ENCODE data around the gene INSIG2.
"Not testable (repeated sequence)": the region's sequence is repeated elsewhere in the genome, so short reads cannot be mapped to it uniquely, and the experiment has no call there.

The INSIG2 gene

GRCh38 chr2:118061135-118061955 is 26.9 kb upstream of the INSIG2 start:
- DNase-seq, result peak; percentile 2

- DNase-seq, result no peak
Measured at GRCh38 chr2:118062048-118062447, 26.2 kb upstream of the INSIG2 start.

GRCh38 chr2:118062669-118063068 is 25.6 kb upstream of the INSIG2 start:
- no peak for DNase-seq

GRCh38 chr2:118065015-118065706 is 23.1 kb upstream of the INSIG2 start:
- DNase-seq, result no peak

DNA sequence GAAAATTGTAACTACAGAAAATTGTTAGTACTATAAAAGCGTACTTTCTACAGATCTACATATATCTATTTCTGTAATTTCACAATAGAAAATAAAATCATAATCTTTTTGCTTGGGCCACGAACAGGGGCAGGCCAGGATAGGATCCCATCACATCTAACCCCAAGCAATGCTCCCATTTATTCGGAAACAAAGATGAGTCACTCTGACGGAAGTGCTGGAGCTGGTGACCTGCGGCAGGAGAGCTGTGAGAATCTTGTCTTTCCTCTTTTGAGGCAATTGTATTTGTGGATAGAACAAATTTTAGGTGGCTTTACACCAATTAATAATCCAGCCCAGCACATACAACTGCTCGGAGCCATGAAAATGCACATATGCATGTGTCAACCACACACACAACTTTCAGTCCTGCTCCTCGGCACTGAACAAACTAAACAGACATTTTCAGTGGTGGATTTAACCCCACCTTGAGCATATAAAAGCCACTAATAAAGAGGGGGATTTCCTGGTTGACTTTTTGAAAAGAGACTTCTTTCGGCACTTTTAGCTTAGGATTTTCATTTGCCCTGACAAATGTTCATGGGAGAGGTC is 22.3 kb upstream of the INSIG2 start:
- no peak for DNase-seq

DNA sequence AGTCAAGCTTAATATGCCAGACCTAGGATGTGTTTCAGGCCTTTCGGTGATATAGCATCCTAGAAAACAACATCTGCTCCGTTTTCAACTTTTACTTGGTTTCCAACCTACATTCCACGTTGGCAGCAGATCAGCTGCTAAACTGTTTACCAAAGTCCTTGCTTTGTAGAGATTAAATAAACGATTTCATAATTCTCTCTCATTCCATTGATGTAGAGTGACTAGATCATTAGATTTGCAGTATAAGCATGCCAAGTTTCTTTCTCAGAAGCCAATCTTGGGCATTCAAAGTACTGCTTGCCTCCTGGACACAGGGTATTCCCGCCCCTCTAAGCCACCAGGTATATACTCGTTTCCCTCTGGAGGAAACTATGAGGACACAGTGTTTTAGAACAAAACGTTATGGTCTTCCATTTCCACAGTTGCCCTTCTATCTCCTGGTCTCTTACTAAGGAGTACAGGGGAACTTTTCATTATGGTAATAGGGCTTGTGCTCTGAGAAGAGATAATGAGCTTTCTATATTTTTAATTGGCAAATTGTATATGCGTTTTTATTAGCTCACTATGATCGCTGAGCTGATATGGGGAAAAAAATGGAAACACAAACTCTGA is 10.5 kb upstream of the INSIG2 start:
- DNase-seq, result no peak

DNA sequence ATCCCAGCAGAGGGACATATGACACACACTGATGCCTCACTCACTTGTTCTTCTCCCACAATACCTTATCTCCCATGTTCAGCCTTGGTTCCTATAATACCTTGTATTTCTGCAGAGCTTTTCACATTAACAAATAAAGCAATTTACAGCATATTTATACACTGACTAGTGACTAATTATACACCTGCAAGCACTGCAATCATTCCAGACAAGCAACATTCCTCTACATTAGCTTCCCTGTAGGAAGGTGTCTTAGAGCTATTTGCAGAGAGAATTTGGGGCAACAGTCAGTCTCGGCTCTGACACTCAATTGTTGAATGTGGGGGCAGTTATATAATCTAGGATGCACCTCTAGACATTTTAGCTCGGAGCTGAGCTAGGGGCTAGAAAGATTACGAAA is 9.5 kb upstream of the INSIG2 start:
- no peak for DNase-seq

DNA sequence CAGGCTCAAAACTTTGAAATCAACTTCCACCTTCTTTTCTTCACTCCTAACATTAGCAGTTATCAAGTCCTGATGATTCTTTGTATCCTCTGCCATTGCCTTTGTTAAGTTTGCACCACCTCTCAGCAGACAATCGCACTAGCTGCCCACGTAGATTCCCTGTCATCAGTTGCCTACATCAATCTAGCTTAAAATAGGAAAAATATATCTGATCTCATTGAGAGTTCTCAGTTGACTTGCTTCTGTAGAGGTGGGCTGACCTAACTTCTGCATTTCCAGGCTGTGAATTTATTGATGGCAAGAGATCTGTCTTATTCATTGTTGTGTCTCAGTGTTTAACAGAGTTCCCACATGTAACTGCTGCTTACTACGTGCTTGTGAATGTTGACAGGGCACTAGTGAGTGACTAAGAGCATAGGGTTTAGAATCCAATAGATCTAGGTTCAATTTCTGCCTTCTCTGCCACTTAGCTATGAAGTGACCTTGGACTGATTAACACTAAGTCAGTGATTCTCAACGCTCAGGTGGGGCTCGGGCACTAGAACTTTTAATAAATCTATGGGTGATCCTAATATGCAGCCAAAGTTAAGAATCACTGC is 3.7 kb upstream of the INSIG2 start:
- DNase-seq, result no peak

GRCh38 chr2:118085173-118086023 is 2.9 kb upstream of the INSIG2 start:
- no peak for DNase-seq

- no peak for DNase-seq
Measured at GRCh38 chr2:118086024-118086633, 2.1 kb upstream of the INSIG2 start.

DNA sequence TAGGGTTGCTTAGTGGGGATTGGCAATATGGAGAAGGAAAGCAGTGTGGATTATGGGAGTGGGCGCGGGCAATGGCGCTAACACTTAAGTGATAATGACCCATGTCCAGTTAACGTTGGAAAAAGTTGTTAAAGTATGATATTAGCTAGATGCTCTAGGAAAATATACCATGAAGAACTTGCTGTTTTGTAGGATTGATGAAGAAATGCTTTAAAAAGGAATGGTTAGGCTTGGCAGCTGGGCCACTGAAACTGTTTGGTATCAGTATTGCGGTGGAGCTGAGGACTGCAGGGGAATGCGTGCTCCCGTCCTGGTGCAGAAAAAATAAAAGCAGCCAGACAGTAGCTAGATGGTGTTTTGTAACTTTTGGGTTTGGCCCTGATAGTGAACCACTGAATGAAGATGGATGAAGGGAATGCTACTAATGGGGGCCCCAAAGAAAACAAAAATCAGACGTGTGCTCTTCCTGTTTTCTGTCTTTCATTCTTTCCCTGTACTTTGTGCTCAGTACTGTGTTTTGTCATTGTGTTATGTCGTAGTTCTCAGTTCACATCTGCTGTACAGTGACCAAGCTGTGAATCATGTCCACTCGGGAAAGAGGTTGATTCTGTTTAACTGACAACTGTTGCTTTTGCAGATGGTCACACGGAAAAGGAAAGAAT is 999 bp downstream of the INSIG2 start:
- peak; percentile 35 for DNase-seq

GRCh38 chr2:118090387-118091139 is 2.3 kb downstream of the INSIG2 start:
- no peak for DNase-seq

GRCh38 chr2:118091140-118091478 is 2.8 kb downstream of the INSIG2 start:
- DNase-seq, result no peak

DNA sequence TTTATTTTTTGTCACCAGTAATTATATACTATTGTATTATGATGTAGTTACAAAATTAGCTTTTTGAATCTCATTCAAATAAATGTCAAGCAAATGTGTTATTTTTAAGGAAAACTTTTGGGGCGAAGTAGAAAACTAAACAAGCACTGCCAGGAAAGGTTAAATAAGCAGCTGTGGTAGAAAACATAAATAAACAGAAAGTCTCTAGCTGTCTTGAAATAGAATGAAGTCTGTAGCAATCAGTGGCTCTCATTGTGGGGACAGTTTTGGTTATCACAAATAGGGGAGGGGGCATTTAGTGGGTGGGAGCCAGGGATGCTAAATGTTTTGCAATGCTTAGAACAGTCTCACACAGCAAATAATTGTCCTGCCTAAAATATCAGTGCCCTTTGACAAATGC is 3.4 kb downstream of the INSIG2 start:
- no peak for DNase-seq

- not testable (repeated sequence) for DNase-seq
Measured at GRCh38 chr2:118094102-118094501, 5.8 kb downstream of the INSIG2 start.

GRCh38 chr2:118094503-118094902 is 6.2 kb downstream of the INSIG2 start:
- peak; percentile 3 for DNase-seq

DNA sequence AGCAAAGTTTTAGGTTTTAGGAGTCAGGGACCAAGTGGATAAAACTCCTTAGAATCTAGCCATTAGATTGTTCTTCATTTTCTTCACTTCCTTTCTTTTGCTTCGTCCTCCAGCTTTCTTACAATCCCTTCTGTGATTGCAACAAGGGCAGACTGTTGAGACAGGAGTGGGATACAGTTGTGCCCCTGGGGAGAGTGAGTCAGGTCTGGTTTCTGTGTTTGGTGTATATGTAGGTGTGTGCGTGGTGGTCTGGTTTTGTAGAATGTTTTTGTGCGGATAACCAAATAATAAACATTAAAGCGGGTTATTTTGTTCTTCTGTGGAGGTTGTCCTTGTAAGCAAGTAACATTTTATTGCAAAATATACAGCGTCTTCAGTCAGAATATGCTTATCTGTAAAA is 7.3 kb downstream of the INSIG2 start:
- DNase-seq, result no peak

DNA sequence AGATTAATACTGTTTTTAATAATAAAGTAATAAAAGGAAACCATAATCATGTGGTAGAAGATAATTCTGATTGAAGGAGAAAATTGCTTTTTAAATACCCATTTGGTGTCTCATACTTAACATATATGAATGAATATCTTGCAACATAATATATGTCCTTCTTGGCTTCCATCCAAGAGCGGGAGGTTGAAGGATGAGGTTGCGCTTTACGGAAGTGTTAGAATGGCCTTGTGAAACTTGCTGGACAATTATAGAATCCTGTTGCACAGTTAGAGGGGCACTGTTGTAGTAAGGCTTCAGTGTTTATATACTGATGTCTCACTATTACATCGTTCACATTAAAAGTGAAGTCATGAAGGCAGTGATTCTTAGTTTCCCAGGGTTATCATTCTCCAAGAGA is 9.4 kb downstream of the INSIG2 start:
- DNase-seq, result no peak

DNA sequence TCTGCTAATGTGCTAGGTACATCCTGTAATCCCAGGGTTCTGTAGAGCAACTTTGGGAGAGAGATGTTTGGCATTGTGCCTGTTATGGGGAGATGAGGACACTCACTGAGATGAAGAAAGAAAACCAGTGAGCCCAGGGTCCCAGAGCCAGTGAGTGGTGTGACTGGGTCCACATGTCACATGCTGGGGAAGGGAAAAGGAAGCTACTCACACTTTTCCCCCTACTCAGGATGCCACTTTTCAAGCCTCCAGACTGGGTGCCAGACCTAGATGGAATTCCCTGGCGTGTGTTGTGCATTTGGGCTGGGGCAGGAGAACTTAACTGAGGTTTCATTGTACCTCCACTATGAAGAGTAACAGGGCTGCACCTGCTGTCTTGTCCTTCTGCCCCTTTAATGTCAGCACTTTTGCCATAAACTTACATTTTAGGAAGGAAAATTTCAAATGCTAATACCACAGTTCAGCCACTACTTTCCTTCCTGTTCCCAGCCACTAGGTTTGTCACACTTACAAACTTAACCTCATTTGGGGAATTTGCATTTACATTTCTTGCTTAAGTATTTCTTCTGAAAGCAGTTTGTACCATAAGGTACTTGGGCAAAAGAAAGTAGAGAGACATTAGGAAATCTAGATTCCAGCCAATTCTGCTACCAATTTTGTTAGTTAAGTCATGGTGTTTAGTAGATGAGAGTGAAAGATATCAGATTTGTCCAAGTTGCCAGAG is 10.2 kb downstream of the INSIG2 start:
- DNase-seq, result no peak

Data from CD4-positive, alpha-beta T cell treated with Interleukin-12 subunit alpha and Interleukin-12 subunit beta, for 1 hour (primary cell).